ENCODE data around the gene HYPK. TPM values are rescaled to one million over a fixed set of nuclear protein-coding genes. Genes with fewer than 3 reads are reported as not detected.
A peak's percentile ranks its signal among the peaks of the same experiment; 100 is the strongest.
"Not testable (repeated sequence)": the region's sequence is repeated elsewhere in the genome, so short reads cannot be mapped to it uniquely, and the experiment has no call there.

HYPK gene
- total RNA-seq, 1 donor from 2014 or later: 22.0 TPM

DNA sequence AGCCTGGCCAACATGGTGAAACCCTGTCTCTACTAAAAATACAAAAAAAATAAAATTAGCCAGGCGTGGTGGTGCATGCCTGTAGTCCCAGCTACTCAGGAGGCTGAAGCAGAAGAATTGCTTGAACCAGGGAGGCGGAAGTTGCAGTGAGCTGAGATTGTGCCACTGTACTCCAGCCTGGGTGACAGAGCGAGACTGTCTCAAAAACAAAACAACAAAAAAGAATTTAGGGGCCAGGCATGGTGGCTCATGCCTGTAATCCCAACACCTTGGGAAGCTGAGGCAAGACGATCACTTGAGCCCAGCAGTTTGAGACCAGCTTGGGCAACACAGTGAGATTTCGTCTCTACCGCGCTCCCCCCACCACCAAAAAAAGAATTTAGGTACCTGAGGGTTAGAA, 2.3 kb downstream of the HYPK start:
- H3K4me3 Mint-ChIP-seq; H3K27ac Mint-ChIP-seq; H3K9me3 Mint-ChIP-seq; DNase-seq (ENCODE audit: low spot score); H3K27me3 Mint-ChIP-seq (ENCODE audit: insufficient read depth); intact Hi-C loops (cut with micrococcal nuclease): not testable (repeated sequence)
- Mint-ChIP-seq H3K4me1 (ENCODE audit: low read depth) (peaks cover 39% of the 10 kb centered on the region), H3K36me3 (ENCODE audit: low read depth) (peaks cover 60% of the 10 kb centered on the region)

DNA sequence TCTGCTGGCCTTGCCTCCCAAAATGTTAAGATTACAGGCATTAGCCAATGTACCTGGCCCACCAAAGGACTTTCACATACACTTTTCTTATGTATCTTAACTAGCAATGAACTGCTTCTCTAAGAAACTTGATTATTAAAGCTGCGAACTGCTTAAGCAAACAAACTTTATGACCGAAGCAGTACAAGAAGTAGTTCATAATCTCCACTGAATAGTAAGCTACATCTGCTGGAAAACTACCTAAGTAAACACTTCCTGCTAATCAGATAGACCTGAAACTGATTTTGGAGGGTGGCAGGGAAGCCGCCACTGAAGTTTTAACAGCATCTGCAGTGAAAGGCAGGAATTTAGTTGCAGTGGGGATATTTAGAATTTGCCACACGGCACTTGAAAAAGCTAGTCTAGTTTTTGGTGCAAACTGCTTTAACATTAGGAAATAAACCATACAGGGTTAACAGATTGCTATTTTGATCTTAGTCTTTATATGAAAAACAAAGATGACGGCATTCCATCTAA, 8.1 kb downstream of the HYPK start:
- Mint-ChIP-seq H3K4me1 (ENCODE audit: low read depth) (peaks cover 10% of the 10 kb centered on the region), H3K36me3 (ENCODE audit: low read depth) (peaks cover 50% of the 10 kb centered on the region), H3K27me3 (ENCODE audit: insufficient read depth) (no peaks in the 10 kb centered on the region), H3K4me3 (no peak overlapping the region), H3K27ac (no peak overlapping the region), H3K9me3 (no peaks in the 10 kb centered on the region)
- DNase-seq (ENCODE audit: low spot score): no peak
- intact Hi-C loops (cut with micrococcal nuclease): no loop called here

DNA sequence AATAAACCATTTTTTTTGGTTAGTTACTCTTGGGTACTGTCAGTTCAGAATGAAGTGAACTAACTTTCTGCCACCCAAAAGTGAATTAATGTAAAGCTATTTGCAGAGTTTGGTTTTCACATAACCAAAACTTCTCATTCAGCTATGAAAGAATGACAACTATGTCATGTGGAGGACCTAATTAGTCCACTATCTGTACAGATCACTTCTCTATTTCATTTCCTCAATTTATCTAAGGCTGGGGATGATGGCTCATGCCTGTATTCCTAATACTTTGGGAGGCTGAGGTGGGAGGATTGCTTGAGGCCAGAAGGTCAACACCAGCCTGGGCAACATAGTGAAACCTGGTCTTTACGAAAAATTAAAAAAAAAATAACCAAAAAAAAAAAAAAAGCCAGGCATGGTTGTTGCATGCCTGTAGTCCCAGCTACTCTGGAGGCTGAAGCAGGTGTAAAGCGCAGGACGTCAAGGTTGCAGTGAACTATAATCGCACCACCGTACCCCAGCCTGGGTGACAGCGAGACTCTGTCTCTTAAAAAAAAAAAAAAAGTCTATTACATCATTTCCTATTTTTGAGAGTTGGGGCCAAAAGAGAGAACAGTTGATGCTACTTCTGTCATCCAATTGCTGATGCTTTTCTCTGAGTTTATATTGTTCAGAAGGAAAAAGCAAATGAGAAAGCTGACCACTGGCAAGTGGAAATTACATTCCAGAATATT, 8.7 kb downstream of the HYPK start:
- intact Hi-C loops (cut with micrococcal nuclease): no loop called here
- DNase-seq (ENCODE audit: low spot score): no peak
- Mint-ChIP-seq H3K9me3 (no peaks in the 10 kb centered on the region), H3K4me3 (no peak overlapping the region), H3K36me3 (ENCODE audit: low read depth) (peaks cover 51% of the 10 kb centered on the region), H3K27me3 (ENCODE audit: insufficient read depth) (no peaks in the 10 kb centered on the region), H3K27ac (no peak overlapping the region), H3K4me1 (ENCODE audit: low read depth) (peaks cover 10% of the 10 kb centered on the region)

DNA sequence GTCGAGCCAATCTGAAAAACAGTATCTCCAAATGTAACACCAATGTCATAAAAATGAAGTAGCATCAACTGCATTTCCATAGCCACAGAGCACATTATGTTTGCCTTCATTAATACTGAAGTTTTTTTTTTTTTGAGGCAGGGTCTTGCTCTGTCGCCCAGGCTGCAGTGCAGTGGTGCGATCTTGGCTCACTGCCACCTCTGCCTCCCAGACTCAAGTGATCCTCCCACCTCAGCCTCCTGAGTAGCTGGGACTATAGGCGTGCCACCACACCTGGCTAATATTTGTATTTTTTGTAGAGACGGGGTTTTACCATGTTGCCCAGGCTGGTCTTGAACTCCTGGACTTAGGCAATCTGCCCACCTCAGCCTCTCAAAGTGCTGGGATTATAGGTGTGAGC, 14.7 kb downstream of the HYPK start:
- H3K9me3 Mint-ChIP-seq; H3K27ac Mint-ChIP-seq; DNase-seq (ENCODE audit: low spot score); H3K27me3 Mint-ChIP-seq (ENCODE audit: insufficient read depth); H3K4me3 Mint-ChIP-seq; intact Hi-C loops (cut with micrococcal nuclease): not testable (repeated sequence)
- Mint-ChIP-seq H3K36me3 (ENCODE audit: low read depth) (peaks cover 38% of the 10 kb centered on the region), H3K4me1 (ENCODE audit: low read depth) (peaks cover 16% of the 10 kb centered on the region)

DNA sequence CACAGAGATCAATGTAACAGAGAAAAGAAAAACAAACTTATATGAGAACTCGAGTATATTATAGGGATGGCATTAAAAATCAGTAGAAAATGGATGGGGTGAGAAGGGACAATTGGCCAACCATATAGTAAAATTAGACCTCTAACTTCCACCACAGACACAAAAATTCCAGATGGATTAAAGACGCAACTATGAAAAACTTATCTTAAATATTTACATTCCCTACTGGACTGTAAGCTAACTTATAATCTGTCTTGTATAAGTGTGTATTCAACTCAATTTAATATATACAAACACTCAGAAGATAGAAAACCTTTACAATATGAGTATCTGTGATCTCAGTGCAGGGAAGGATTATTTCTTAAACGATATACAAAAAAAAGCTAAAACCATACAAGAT, 21.1 kb downstream of the HYPK start:
- H3K36me3 Mint-ChIP-seq (ENCODE audit: low read depth): peaks cover 20% of the 10 kb centered on the region
- peak overlapping the region; percentile 47 for H3K27ac Mint-ChIP-seq
- H3K9me3 Mint-ChIP-seq: peaks cover 5% of the 10 kb centered on the region
- peaks cover 34% of the 10 kb centered on the region for H3K4me1 Mint-ChIP-seq (ENCODE audit: low read depth)
- intact Hi-C loops (cut with micrococcal nuclease): loop anchor here (10.0 kb wide), 3 partner anchors 307 to 1633 kb away; partner anchors contain the start of genes GOLM2 and MAP1A
- no peak for DNase-seq (ENCODE audit: low spot score)
- no peaks in the 10 kb centered on the region for H3K27me3 Mint-ChIP-seq (ENCODE audit: insufficient read depth)
- H3K4me3 Mint-ChIP-seq: peak overlapping the region; percentile 70

DNA sequence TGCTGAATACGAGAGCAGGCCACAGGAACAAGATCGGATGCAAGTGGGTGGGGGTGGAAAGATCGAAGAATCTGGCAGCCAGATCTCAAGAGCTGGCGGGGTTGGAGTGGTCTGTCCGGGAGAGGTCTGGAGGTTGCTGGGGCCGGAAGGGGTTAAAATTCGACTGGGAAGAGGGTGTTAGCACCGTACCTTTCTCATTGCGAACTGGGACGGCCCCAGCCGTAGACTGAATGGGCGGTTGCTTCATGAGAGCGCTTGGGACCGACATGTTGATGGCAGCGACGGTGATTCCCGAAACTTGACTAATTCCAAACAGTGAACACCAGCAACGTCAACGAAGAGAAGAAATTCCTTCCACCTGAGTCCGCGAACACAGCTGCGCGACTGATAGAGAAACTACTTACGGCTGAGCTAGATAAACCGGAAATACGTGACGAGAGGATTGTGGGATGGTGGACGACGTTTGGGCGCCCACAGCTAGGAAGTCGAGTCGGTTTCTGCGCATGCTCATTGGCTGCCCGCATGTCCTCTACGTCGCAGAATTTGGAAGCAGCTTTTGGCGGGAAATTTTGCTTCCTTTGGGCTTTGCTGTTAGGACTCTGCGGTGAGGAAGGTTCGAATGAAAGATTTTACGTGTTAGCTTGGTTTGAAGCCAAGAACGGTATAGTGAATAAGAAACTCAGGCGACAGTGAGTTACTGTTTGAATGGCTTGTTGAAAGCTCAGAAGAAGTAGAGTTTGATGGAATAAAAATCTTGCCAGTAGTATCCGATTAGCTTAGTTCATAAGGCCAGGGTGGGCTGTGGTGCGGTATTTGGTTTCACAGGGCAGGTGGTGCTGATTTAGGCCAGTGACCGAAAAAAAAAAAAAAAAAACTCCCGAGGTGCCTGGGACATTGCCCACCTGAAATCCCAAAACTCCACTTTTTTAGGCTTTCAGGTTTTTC, 24.2 kb downstream of the HYPK start, which contains the start of gene MFAP1:
Gene MFAP1 (minus strand): TSS at position 389 of the 945 bp plus-strand sequence. CDS start 121 bp downstream, at position 268.
- Mint-ChIP-seq H3K9me3 (peaks cover 5% of the 10 kb centered on the region), H3K36me3 (ENCODE audit: low read depth) (peaks cover 20% of the 10 kb centered on the region), H3K27ac (peak within 1 kb of the TSS; percentile 97), H3K4me3 (peak within 1 kb of the TSS; percentile 97), H3K4me1 (ENCODE audit: low read depth) (peaks cover 46% of the 10 kb centered on the region), H3K27me3 (ENCODE audit: insufficient read depth) (no peaks in the 10 kb centered on the region)
- peak; percentile 91 for DNase-seq (ENCODE audit: low spot score)
- intact Hi-C loops (cut with micrococcal nuclease): loop anchor here (1.0 to 10.0 kb wide), 9 partner anchors 24 to 1630 kb away; partner anchors contain the start of genes CTDSPL2, EIF3J, GOLM2 and HYPK

DNA sequence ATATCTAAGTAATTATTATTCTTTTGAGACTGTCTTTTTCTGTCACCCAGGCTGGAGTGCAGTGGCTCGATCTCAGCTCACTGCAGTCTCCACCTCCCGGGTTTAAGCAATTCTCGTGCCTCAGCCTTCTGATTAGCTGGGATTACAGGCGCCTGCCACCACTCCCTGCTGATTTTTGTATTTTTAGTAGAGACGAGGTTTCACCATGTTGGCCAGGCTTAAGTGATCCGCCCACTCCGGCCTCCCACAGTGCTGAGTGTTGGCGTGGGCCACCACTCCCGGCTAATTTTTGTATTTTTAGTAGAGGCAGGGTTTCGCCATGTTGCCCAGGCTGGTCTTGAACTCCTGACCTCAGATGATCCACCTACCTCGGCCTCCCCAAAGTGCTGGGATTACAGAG, 24.9 kb downstream of the HYPK start:
- not testable (repeated sequence) for DNase-seq (ENCODE audit: low spot score); H3K27me3 Mint-ChIP-seq (ENCODE audit: insufficient read depth); H3K9me3 Mint-ChIP-seq
- peak overlapping the region; percentile 95 for H3K4me3 Mint-ChIP-seq
- H3K4me1 Mint-ChIP-seq (ENCODE audit: low read depth): peaks cover 54% of the 10 kb centered on the region
- peaks cover 24% of the 10 kb centered on the region for H3K36me3 Mint-ChIP-seq (ENCODE audit: low read depth)
- intact Hi-C loops (cut with micrococcal nuclease): loop anchor here (5.0 to 10.0 kb wide), 5 partner anchors 311 to 1629 kb away; partner anchors contain the start of genes EIF3J, GOLM2 and MAP1A
- H3K27ac Mint-ChIP-seq: peak overlapping the region; percentile 18

DNA sequence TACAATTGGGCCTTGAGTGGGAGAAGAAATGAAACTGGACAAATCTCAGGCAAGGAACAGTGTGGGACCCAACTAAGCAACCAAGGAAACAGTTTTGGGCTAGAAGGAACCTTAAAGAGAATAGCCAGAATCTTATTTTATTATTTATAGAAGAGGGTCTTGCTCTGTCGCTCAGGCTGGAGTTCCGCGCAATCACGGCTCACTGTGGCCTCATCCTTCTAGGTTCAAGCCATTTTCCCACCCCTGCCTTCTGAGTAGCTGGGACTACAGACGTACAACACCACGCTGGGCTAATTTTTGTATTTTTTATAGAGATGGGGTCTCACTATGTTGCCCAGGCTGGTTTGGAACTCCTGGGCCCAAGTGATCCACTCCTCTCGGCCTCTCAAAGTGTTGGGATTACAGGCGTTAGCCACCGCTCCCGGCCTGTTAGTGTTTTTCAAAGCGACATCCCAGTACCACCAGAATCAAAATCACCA, 25.7 kb downstream of the HYPK start:
- intact Hi-C loops (cut with micrococcal nuclease): loop anchor here (5.0 to 10.0 kb wide), 5 partner anchors 311 to 1629 kb away; partner anchors contain the start of genes EIF3J, GOLM2 and MAP1A
- peaks cover 24% of the 10 kb centered on the region for H3K36me3 Mint-ChIP-seq (ENCODE audit: low read depth)
- peaks cover 5% of the 10 kb centered on the region for H3K9me3 Mint-ChIP-seq
- DNase-seq (ENCODE audit: low spot score): no peak
- no peaks in the 10 kb centered on the region for H3K27me3 Mint-ChIP-seq (ENCODE audit: insufficient read depth)
- H3K4me1 Mint-ChIP-seq (ENCODE audit: low read depth): peaks cover 52% of the 10 kb centered on the region
- peak overlapping the region; percentile 96 for H3K27ac Mint-ChIP-seq
- peak overlapping the region; percentile 95 for H3K4me3 Mint-ChIP-seq

DNA sequence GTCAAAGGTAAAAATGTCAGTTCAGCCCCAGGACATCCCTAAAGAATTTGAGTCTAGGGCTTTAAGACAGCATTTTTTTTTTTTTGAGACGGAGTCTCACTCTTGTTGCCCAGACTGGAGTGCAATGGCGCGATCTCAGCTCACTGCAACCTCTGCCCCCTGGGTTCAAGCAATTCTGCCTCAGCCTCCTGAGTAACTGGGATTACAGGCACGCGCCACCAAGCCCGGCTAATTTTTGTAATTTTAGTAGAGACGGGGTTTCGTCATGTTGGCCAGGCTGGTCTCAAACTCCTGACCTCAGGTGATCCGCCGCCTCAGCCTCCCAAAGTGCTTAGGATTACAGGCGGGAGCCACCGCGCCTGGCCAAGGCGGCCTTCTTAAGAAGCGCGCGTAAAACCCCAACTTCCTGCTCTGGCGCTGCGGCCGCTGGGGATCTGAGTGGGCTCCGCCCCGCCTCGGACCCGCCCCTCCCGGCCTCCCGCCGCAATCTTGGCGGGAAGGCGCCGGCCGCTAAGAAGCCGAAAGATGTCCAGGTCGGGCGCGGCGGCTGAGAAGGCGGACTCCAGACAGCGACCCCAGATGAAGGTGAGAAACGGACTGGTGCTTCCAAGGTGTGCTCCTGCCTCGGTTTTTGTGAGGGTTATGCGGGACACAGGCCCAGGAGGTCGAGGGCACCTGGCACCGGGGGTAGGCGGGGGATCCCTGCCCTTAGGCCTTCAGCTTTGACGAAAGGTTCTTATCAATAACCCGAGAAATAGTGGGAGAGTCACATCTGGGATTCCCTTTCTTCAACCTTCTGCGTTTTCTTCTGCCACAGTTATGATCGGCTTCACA, 26.3 kb downstream of the HYPK start, which contains the start of gene WDR76:
Gene WDR76 (plus strand): TSS at position 495 of the 834 bp plus-strand sequence. CDS start 31 bp downstream, at position 526.
- intact Hi-C loops (cut with micrococcal nuclease): loop anchor here (5.0 to 10.0 kb wide), 5 partner anchors 312 to 1628 kb away; partner anchors contain the start of genes EIF3J, GOLM2 and MAP1A
- Mint-ChIP-seq H3K36me3 (ENCODE audit: low read depth) (peaks cover 24% of the 10 kb centered on the region), H3K27ac (peak within 1 kb of the TSS; percentile 96), H3K9me3 (peaks cover 5% of the 10 kb centered on the region), H3K27me3 (ENCODE audit: insufficient read depth) (no peaks in the 10 kb centered on the region), H3K4me3 (peak within 1 kb of the TSS; percentile 95), H3K4me1 (ENCODE audit: low read depth) (peaks cover 50% of the 10 kb centered on the region)
- DNase-seq (ENCODE audit: low spot score): peak; percentile 78

DNA sequence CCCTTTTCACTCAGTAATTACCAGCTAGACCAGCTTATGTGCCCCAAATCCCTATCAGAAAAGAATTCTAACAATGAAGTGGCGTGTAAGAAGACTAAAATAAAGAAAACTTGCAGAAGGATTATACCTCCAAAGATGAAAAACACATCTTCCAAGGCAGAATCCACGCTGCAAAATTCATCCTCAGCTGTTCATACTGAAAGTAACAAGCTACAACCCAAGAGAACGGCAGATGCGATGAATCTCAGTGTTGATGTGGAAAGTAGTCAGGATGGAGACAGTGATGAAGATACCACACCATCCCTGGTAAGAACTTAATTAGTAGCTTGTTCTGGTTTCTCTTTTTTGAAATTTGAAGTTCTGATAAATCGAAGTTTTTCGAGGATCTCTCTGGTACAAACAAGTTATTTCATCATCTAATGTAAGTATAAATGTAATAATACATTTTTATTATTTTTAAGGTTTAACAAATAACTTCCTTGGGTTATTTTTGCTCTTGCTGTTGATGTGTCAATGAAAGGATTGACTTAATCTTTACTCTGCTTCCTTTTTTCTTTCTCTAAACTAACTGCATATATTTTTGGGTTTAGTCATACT, 27.8 kb downstream of the HYPK start:
- peaks cover 28% of the 10 kb centered on the region for H3K36me3 Mint-ChIP-seq (ENCODE audit: low read depth)

DNA sequence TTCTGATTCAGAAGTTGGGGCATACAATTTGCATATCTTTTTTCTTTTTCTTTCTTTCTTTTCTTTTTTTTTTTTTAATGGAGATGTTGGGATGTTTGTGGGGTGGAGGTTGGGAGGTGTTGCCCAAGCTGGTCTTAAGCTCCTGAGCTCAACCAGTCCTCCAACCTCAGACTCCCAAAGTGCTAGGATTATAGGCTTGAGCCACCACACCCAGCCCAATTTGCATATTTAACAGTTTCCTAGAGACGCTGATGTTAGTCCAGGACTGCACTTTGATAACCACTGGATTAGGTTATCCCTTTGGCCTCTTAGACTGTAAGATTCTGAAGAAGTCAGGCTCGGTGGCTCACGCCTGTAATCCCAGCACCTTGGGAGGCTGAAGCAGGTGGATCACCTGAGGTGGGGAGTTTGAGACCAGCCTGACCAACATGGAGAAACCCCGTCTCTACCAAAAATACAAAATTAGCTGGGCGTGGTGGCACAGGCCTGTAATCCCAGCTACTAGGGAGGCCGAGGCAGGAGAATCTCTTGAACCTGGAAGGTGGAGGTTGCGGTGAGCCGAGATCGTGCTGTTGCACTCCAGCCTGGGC, 29.6 kb downstream of the HYPK start:
- DNase-seq (ENCODE audit: low spot score); H3K27me3 Mint-ChIP-seq (ENCODE audit: insufficient read depth); H3K9me3 Mint-ChIP-seq: not testable (repeated sequence)
- H3K36me3 Mint-ChIP-seq (ENCODE audit: low read depth): peaks cover 31% of the 10 kb centered on the region
- H3K4me3 Mint-ChIP-seq: peak overlapping the region; percentile 95
- intact Hi-C loops (cut with micrococcal nuclease): loop anchor here (5.0 to 10.0 kb wide), 5 partner anchors 315 to 1625 kb away; partner anchors contain the start of genes EIF3J, GOLM2 and MAP1A
- peaks cover 43% of the 10 kb centered on the region for H3K4me1 Mint-ChIP-seq (ENCODE audit: low read depth)
- peak overlapping the region; percentile 74 for H3K27ac Mint-ChIP-seq

More for the DNA sequence above, 27.8 kb downstream of the HYPK start:
- intact Hi-C loops (cut with micrococcal nuclease): loop anchor here (5.0 to 10.0 kb wide), 5 partner anchors 313 to 1627 kb away; partner anchors contain the start of genes EIF3J, GOLM2 and MAP1A
- peak overlapping the region; percentile 95 for H3K4me3 Mint-ChIP-seq
- DNase-seq (ENCODE audit: low spot score): peak; percentile 17
- no peaks in the 10 kb centered on the region for H3K27me3 Mint-ChIP-seq (ENCODE audit: insufficient read depth)
- peak overlapping the region; percentile 96 for H3K27ac Mint-ChIP-seq
- peaks cover 50% of the 10 kb centered on the region for H3K4me1 Mint-ChIP-seq (ENCODE audit: low read depth)
- peaks cover 5% of the 10 kb centered on the region for H3K9me3 Mint-ChIP-seq
